ENCODE results near the gene MT1G.
"Not testable (repeated sequence)": the region's sequence is repeated elsewhere in the genome, so short reads cannot be mapped to it uniquely, and the experiment has no call there.

Gene MT1G

DNA sequence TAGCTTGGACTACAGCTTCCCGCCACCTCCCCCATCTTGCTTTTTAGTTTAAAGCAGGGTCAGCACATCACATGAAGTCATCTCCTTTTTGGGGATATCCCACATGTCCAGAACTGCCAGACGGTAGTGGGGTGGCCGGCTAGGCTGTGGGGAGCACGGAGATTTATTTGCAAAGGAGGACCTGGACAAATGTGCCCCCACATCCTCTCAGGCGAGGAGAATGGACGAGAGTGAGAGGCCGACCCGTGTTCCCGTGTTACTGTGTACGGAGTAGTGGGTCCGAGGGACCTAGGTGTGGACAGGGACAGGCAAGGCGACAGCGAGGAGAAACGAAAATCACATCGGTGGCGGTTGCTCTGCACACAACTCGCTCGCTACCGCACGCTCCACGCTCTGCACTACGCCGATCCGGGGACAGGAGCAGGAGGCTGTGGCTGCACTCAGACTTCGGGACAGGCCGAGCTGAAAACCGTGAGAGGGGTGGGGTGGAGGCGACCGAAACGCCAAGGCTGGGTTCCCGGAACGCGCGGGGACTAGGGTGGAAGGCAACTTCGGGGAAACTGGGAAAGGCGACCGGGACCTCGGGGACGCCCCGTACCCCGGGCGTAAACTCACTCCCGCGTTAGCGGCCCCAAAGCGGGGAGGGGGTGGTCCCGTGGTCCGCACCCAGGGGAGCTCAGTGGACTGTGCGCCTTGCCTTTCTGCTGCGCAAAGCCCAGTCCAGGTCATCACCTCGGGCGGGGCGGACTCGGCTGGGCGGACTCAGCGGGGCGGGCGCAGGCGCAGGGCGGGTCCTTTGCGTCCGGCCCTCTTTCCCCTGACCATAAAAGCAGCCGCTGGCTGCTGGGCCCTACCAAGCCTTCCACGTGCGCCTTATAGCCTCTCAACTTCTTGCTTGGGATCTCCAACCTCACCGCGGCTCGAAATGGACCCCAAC lies 29.8 kb downstream of the MT1G start, which contains the start of gene MT1A:
Gene MT1A (plus strand): TSS at position 853 of the 937 bp plus-strand sequence. CDS start 73 bp downstream, at position 926.
- DNase-seq (ENCODE audit: low read depth in 2 of 2): no peak

DNA sequence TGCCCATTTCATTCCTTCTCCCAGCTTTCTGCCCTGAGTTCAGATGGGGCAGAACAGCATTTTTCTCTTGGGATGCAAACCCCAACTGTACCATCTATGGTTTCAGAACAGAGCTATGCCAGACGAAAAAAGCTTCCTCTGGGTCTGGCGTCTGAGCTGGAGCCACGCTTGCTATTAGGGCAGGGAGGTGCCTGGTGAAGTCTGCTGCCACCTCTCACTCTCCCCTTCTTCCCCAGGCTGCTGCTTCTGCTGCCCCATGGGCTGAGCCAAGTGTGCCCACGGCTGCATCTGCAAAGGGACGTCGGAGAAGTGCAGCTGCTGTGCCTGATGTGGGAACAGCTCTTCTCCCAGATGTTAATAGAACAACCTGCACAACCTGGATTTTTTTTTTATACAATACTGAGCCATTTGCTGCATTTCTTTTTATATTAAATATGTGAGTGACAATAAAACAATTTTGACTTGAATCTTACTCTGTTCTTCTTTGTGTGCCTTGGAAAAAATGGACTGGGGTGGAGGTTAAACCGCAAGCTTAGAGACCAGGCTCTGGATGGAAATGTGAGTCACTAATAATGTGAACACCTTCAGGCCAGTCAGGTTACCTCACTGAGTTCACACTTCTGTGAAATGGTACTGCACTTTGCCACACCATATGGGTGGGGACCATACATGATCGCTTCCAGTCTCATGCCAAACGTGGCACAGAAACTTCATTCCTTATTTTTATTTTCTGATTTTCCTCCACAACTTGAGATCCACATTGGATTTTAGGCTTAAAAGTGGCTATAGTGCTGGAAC lies 31.1 kb downstream of the MT1G start:
- no peak for DNase-seq (ENCODE audit: low read depth in 2 of 2)

DNA sequence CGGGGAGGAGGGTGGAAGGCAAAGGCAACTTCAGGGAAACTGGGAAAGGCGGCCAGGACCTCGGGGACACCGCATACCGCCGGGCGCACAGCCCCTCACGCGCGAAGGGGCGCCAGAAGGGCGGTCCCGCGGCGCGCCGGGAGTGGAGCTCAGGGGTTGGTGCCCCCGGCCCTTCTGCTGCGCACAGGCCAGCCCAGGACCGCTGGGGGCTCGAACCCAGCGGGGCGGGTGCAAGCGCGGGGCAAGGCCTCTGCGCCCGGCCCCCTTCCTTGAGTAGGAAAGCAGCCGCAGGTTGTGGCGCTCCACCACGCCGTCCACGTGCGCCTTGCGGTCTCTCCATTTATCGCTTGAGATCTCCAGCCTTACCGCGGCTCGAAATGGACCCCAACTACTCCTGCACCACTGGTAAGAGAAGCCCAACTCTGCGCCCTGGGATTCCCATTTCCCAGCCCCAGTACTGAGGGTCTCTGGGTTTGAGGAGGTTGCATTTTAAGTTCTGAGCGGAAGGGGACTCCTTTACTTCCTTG lies 32.4 kb downstream of the MT1G start:
- DNase-seq (ENCODE audit: low read depth in 2 of 2): no peak

DNA sequence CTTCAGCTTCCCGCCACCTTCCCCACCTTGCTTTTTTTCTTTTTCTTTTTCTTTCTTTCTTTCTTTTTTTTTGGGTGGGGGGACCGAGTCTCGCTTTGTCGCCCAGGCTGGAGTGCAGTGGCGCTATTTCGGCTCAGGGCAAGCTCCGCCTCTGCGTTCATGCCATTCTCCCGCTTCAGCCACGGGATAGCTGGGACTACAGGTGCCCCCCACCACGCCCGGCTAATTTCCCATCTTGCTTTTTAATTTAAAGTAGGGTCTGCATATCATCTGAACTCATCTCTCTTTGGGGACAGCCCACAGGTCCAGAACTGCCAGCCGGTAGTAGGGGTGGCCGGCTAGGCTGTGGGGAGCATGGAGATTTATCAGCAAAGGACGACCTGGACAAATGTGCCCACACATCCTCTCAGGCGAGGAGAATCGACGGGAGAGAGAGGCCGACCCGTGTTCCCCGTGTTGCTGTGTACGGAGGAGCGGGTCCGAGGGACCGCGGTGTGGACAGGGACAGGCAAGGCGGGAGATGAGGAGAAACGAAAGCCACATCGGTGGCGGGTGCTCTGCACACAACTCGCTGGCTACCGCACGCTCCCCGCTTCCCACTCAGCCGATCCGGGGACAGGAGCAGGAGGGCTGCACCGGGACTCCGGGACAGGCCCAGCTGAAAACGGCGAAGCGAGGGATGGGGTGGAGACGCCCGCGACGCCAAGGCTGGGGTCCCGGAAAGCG lies 33.0 kb downstream of the MT1G start:
- DNase-seq (ENCODE audit: low read depth in 2 of 2): no peak

DNA sequence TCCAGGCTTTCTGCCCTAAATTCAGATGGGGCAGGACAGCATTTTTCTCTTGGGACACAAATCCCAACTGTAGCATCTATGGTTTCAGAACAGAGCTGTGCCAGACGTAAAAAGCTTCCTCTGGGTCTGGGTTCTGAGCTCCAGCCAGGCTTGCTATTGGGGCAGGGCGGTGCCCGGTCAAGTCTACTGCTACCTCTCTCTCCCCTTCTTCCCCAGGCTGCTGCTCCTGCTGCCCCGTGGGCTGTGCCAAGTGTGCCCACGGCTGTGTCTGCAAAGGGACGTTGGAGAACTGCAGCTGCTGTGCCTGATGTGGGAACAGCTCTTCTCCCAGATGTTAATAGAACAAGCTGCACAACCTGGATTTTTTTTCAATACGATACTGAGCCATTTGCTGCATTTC lies 34.3 kb downstream of the MT1G start:
- no peak for DNase-seq (ENCODE audit: low read depth in 2 of 2)

DNA sequence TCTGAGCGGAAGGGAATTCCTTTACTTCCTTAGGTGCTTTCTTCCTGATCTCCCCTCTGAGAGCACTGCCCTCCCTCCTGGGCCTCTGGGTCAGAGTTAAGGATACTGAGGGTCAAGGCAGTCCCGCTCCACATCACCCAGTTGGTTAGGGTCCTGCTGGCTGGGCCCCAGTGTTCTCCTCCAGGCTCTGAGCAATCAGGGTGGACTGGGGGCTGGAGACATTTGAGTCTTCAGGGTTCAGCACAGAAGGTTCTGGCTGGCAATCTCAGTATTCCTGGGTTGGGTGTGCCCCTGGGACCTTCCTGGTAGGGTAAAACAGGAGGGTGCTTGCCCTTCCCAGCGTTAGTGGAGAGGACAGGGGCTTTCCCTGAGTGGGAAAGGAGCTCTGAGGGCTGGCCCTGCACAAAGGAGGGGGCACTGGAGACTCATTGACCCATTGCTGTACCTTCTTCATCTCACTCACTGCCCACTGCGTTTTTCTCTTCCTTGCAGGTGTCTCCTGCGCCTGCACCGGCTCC lies 35.0 kb downstream of the MT1G start:
- DNase-seq (ENCODE audit: low read depth in 2 of 2): no peak

DNA sequence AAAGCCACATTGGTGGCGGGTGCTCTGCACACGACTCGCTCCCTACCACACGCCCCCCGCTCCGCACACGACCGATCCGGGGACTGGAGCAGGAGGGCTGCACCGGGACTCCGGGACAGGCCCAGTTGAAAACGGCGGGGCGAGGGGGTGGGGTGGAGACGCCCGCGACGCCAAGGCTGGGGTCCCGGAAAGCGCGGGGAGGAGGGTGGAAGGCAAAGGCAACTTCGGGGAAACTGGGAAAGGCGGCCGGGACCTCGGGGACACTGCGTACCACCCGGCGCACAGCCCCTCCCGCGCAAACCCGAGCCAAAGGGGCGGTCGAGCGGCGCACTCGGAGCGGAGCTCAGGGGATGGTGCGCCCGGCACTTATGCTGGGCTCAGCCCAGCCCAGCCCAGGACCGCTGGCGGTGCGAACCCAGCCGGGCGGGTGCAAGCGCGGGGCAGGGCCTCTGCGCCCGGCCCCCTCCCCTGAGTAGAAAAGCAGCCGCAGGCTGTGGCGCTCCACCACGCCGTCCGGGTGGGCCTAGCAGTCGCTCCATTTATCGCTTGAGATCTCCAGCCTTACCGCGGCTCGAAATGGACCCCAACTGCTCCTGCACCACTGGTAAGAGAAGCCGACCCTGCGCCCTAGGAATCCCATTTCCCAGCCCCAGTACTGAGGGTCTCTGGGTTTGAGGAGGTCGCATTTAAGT lies 35.6 kb downstream of the MT1G start, which contains the start of gene MT1M:
Gene MT1M (plus strand): TSS at position 504 of the 692 bp plus-strand sequence. CDS start 73 bp downstream, at position 577.
- no peak for DNase-seq (ENCODE audit: low read depth in 2 of 2)

DNA sequence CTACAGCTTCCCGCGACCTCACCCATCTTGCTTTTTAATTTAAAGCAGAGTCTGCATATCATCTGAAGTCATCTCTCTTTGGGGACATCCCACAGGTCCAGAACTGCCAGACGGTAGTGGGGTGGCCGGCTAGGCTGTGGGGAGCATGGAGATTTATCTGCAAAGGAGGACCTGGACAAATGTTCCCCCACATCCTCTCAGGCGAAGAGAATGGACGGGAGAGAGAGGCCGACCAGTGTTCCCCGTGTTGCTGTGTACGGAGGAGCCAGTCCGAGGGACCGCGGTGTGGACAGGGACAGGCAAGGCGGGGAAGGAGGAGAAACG lies 36.1 kb downstream of the MT1G start:
- DNase-seq (ENCODE audit: low read depth in 2 of 2): no peak

DNA sequence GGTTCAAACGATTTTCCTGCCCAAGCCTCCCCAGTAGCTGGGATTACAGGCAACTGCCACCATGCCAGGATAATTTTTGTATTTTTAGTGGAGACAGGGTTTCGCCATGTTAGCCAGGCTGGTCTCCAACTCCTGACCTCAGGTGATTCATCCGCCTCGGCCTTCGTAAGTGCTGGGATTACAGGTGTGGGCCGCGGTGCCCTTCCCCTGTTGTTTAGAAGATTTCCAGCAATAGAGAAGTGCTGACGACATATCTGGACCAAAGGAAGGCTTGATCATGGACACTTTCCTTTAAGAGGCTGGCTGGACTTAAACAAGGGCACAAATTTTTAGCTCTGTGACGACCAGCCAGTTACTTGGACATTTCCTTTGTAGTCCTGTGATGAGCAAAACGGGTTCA lies 36.7 kb downstream of the MT1G start:
- DNase-seq (ENCODE audit: low read depth in 2 of 2): no peak

DNA sequence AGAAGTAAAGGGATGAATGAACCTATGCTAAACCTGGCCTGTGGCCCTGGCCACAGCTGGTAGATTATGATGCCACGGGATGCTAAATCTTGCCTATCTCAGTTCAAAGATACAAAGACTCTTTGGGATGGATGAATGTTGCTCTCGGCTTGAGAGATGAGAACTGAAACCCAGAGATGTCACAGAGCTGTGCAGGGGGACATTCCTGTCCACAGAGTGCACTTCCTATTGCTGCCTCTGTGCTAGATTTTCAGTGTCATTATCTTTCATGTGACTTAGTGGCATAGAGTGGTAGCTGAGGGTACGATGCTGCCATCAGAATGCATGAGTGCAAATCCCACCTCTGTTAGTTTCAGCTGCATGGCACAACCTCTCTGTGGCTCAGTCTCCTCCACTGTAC lies 37.7 kb downstream of the MT1G start:
- DNase-seq (ENCODE audit: low read depth in 2 of 2): no peak

DNA sequence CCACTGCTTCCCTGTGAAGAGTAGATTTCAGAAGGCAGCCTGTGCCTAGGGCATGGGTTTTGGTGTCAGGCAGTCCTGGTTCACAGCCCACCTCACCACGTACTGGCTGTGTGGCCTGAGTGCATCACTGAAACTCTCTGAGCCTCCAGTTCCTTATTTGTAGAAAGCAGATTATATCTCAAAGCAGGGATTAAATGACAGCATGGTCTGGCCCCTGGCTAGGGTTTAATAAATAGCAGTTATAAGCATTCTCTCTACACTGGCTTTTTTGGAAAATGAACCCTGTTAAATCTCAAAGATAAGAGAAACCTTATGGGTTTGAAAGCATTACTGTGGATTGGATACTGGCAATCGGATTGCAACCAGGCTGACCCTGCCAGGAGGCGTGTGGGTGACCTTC lies 38.3 kb downstream of the MT1G start:
- no peak for DNase-seq (ENCODE audit: low read depth in 2 of 2)

DNA sequence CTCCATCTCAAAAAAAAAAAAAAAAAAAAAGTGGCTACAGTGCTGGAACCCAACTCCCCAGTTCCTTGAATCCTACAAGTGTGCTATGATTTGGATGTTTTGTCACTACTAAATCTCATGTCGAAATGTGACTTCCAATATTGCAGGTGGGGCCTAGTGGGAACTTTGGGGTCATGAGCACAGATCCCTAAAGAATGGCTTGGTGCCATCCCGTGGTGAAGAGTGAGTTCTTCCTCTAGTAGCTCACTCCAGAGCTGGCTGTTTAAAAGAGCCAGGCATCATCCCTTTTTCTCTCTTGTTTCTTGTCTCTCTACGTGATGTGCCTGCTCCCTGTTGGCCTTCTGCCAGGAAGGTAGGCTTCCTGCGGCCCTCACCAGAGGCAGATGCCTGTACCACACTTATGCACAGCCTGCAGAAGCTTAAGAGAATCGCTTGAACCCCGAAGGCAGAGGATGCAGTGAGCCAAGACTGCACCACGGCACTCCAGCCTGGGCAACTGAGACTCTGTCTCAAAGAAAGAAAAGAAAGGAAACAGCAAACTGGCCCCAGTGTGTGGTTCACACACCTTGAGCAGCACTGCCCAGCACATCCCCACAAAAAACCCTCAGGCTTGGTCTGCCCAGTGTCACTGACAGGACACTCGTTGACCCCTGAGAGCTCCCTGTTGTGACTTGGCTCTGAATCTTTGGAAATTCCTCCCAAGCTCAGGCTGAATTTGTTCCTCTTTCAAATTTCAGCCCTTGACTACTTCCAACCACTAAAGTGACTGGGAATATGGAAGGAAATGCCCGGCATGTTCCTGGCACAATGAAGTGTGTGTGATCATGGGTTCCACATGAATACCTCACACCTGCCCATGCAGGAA lies 39.1 kb downstream of the MT1G start:
- DNase-seq (ENCODE audit: low read depth in 2 of 2): no peak

DNA sequence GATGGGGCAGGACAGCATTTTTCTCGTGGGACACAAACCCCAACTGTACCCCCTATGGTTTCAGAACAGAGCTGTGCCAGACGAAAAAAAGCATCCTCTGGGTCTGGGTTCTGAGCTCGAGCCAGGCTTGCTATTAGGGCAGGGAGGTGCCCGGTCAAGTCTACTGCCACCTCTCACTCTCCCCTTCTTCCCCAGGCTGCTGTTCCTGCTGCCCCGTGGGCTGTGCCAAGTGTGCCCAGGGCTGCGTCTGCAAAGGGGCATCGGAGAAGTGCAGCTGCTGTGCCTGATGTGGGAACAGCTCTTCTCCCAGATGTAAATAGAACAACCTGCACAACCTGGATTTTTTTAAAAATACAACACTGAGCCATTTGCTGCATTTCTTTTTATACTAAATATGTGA lies 41.2 kb downstream of the MT1G start:
- no peak for DNase-seq (ENCODE audit: low read depth in 2 of 2)

DNA sequence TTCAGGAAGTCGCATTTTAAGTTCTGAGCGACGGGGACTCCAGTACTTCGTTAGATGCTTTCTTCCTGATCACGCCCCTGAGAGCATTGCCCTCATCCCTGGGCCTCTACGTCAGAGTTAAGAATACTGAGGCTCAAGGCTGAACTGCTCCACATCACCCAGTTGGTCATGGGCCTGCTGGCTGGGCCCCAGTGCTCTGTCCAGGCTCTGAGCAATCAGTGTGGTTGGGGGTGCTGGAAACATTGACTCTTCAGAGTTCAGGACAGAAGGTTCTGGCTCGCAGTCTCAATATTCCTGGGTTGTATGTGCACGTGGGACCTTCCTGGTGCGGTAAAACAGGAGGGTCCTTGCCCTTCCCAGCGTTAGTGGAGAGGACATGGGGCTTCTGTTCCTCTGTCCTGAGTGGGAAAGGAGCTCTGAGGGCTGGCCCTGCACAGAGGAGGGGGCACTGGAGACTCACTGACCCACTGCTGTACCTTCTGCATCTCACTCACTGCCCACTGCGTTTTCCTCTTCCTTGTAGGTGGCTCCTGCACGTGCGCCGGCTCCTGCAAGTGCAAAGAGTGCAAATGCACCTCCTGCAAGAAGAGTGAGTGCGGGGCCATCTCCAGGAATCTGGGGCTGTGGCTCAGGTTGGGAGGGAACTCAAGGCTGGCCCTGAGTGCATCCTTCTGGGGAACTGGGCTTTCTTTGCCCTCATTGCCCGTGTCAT lies 41.8 kb downstream of the MT1G start:
- no peak for DNase-seq (ENCODE audit: low read depth in 2 of 2)

DNA sequence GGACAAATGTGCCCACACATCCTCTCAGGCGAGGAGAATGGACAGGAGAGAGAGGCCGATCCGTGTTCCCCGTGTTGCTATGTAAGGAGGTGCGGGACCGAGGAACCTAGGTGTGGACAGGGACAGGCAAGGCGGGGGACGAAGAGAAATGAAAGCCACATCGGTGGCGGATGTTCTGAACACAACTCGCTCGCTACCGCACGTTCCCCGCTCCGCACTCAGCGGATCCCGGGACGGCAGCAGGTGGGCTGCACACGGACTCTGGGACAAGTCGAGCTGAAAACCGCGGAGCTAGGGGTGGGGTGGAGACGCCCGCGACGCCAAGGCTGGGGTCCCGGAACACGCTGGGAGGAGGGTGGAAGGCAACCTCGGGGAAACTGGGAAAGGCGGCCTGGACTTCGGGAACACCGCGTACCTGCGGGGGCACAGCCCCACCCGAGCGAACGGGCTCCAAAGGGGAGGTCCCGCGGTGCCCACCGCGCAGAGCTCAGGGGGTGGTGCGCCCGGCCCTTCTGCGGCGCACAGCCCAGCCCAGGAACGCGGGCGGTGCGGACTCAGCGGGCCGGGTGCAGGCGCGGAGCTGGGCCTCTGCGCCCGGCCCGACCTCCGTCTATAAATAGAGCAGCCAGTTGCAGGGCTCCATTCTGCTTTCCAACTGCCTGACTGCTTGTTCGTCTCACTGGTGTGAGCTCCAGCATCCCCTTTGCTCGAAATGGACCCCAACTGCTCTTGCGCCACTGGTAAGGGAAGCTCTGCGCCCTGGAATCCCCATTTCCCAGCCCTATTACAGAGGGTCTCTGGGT lies 42.5 kb downstream of the MT1G start, which contains the start of gene MT1E:
Gene MT1E (plus strand): TSS at position 642 of the 803 bp plus-strand sequence. CDS start 71 bp downstream, at position 713.
- DNase-seq (ENCODE audit: low read depth in 2 of 2): no peak

DNA sequence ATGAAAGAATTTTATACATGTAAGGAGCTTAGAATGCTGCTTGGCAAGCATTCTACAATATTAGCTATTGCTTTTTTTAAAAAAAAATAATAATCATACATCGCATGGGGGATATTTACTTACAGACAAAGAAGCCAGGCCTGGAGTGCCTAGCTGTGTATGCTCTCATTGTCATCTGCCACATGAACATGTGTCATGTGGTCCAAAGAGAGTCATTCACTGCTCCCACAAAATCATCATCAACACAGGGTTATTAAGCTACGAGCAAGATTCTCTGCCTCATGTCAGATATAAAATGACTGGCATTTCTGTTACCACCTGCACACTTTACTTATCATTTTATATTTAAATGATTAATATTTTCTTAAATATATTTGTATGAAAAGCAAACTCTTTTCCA lies 44.2 kb downstream of the MT1G start:
- DNase-seq (ENCODE audit: low read depth in 2 of 2): no peak

DNA sequence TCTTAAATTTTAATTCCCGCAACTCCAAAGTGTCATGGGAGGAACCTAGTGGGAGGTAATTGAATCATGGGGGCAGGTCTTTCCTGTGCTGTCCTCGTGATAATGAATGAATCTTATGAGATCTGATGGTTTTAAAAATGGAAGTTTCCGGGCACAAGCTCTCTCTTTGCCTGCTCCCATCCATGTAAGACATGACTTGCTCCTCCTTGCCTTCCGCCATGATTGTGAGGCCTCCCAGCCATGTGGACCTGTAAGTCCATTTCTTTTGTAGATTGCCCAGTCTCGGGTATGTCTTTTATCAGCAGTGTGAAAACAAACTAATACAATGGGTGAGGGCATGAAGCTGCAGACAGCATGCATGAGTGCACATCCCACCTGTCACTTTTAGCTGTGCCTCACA lies 44.7 kb downstream of the MT1G start:
- DNase-seq (ENCODE audit: low read depth in 2 of 2): not testable (repeated sequence)

DNA sequence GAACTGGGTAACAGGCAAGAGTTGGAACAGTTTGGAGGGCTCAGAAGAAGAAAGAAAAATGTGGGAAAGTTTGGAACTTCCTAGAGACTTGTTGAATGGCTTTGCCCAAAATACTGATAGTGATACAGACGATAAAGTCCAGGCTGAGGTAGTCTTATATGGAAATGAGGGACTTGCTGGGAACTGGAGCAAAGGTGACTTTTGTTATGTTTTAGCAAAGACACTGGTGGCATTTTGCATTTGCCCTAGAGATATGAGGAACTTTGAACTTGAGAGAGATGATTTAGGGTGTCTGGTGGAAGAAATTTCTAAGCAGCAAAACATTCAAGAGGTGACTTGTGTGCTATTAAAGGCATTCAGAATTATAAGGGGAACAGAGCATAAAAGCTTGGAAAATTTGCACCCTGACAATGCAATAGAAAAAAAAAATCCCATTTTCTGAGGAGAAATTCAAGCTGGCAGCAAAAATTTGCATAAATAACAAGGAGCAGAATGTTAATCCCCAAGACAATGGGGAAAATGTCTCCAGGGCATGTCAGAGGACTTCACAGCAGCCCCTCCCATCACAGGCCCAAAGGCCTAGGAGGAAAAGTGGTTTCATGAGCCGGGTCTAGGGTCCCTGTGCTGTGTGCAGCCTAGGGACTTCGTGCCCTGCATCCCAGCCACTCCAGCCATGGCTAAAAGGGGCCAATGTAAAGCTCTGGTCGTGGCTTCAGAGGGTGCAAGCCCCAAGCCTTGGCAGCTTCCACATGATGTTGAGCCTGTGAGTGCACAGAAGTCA lies 46.0 kb downstream of the MT1G start:
- DNase-seq (ENCODE audit: low read depth in 2 of 2): not testable (repeated sequence)

All from stimulated activated CD8-positive, alpha-beta memory T cell treated with anti-CD3 and anti-CD28 coated beads, Interleukin-15, amount 100 ng/mL, for 4 hours (primary cell).